ENCODE measurements around the gene ST7L.
"Not testable (repeated sequence)": the region's sequence is repeated elsewhere in the genome, so short reads cannot be mapped to it uniquely, and the experiment has no call there.

The ST7L gene

DNA sequence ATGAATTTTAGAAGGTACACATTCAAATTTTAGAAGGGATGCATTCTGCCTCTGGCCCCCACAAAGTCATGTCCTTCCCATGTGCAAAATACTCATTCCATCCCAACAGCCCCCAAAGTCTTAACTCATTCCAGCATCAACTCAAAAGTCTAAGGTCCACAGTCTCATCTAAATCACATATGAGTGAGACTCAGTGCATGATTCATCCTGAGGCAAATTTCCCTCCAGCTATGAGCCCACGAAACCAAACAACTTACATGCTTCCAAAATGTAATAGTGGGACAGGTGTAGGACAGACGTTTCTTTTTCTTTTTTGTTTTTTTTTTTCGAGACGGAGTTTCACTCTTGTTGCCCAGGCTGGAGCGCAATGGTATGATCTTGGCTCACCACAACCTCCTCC, 122.7 kb downstream of the ST7L start:
- TF ChIP-seq, protein P1, sequence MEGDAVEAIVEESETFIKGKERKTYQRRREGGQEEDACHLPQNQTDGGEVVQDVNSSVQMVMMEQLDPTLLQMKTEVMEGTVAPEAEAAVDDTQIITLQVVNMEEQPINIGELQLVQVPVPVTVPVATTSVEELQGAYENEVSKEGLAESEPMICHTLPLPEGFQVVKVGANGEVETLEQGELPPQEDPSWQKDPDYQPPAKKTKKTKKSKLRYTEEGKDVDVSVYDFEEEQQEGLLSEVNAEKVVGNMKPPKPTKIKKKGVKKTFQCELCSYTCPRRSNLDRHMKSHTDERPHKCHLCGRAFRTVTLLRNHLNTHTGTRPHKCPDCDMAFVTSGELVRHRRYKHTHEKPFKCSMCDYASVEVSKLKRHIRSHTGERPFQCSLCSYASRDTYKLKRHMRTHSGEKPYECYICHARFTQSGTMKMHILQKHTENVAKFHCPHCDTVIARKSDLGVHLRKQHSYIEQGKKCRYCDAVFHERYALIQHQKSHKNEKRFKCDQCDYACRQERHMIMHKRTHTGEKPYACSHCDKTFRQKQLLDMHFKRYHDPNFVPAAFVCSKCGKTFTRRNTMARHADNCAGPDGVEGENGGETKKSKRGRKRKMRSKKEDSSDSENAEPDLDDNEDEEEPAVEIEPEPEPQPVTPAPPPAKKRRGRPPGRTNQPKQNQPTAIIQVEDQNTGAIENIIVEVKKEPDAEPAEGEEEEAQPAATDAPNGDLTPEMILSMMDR (IDR thresholded peaks at IDR 0.05; ENCODE audit: insufficient read depth, low read depth, low read length, missing control alignments) = no peak
- H3K4me3 ChIP-seq (ENCODE audit: low read depth, low read length) = no peak overlapping the region
- no peak for DNase-seq (ENCODE audit: low read depth)

- TF ChIP-seq, protein P1 (IDR thresholded peaks at IDR 0.05; ENCODE audit: insufficient read depth, low read depth, low read length, missing control alignments) = no peak
- H3K4me3 ChIP-seq (ENCODE audit: low read depth, low read length) = no peak overlapping the region
- DNase-seq (ENCODE audit: low read depth) = no peak
Measured at GRCh38 chr1:112493351-112493750, 125.6 kb downstream of the ST7L start.

DNA sequence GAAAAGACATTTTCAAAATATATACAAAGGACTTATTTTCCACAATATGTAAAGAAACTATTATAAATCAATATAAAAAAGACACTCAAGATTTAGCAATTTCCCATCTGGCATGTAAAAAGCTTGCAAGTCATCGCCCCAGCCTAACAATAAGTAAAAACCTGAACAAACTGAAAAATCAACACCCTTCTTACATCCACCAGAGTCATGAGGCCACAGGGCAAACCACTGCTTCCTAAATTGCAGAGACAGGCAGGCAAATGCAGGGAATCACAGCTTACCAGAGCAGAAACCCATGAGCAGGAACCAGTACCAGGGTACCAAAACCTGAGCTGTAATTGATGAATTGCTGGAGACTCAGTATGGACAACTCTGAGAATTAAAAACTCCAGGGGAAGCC, 126.9 kb downstream of the ST7L start:
- TF ChIP-seq, protein P1 (IDR thresholded peaks at IDR 0.05; ENCODE audit: insufficient read depth, low read depth, low read length, missing control alignments) = no peak
- DNase-seq (ENCODE audit: low read depth) = no peak
- H3K4me3 ChIP-seq (ENCODE audit: low read depth, low read length) = no peak overlapping the region

- DNase-seq (ENCODE audit: low read depth) = no peak
- TF ChIP-seq, protein P1 (IDR thresholded peaks at IDR 0.05; ENCODE audit: insufficient read depth, low read depth, low read length, missing control alignments) = no peak
- H3K4me3 ChIP-seq (ENCODE audit: low read depth, low read length) = no peak overlapping the region
Measured at GRCh38 chr1:112488141-112488540, 130.8 kb downstream of the ST7L start.

DNA sequence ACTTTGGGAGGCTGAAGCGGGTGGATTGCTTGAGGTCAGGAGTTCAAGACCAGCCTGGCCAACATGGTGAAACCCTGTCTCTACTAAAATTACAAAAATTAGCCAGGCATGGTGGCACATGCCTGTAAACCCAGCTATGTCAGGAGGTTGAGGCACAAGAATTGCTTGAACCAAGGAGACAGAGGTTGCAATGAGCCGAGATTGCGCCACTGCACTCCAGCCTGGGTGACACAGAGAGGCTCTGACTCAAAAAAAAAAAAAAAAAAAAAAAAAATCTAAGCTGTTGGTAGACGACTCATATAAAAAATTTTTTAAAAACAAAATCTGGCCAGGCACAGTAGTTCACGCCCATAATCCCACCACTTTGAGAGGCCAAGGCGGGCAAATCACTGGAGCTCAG, 131.3 kb downstream of the ST7L start:
- not testable (repeated sequence) for H3K4me3 ChIP-seq (ENCODE audit: low read depth, low read length); DNase-seq (ENCODE audit: low read depth)

DNA sequence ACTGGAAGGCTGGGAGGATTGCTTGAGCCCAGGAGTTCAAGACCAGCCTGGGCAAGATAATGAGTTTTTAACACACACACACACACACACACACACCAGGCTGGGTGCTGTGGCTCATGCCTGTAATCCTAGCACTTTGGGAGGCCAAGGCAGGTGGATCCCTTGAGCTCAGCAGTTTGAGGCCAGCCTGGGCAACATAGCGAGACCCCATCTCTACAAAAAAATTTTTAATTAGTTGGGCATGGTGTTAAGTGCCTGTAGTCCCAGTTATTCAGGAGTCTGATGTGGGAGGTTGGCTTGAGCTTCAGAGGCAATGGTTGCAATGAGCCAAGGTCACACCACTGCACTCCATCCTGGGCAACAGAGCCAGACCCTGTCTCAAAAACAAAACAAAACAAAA, 132.9 kb downstream of the ST7L start:
- not testable (repeated sequence) for H3K4me3 ChIP-seq (ENCODE audit: low read depth, low read length); DNase-seq (ENCODE audit: low read depth)

- H3K4me3 ChIP-seq (ENCODE audit: low read depth, low read length) = no peak overlapping the region
- TF ChIP-seq, protein P1 (IDR thresholded peaks at IDR 0.05; ENCODE audit: insufficient read depth, low read depth, low read length, missing control alignments) = no peak
- DNase-seq (ENCODE audit: low read depth) = no peak
Measured at GRCh38 chr1:112478314-112478713, 140.6 kb downstream of the ST7L start.

DNA sequence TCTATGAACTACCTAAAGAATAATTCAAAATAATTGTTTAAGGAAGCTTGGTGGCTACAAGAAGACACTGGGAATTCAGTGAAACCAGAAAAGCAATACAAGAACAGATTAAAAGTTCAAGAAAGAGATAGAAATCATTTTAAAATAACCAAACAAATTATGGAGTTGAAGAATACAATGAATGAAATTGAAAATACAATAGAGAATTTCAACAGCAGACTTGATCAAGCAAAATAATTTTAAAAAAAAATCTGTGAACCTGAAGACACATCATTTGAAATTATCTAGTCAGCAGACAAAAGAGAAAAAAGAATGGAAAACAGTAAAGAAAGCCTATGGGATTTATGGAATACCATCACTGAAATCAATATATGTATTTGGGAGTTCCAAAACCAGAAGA, 141.4 kb downstream of the ST7L start:
- no peak overlapping the region for H3K4me3 ChIP-seq (ENCODE audit: low read depth, low read length)
- no peak for DNase-seq (ENCODE audit: low read depth)
- TF ChIP-seq, protein P1 (IDR thresholded peaks at IDR 0.05; ENCODE audit: insufficient read depth, low read depth, low read length, missing control alignments) = no peak

All from GM12865 (cell line).